Measurements from ENCODE around the gene MPRIP.
"Not testable (repeated sequence)": the region's sequence is repeated elsewhere in the genome, so short reads cannot be mapped to it uniquely, and the experiment has no call there.

The MPRIP gene

GRCh38 chr17:17014748-17015124, 27.5 kb upstream of the MPRIP start:
- FAIRE-seq: not testable (repeated sequence)

GRCh38 chr17:17015230-17015629, 27.0 kb upstream of the MPRIP start:
- no peak for FAIRE-seq

GRCh38 chr17:17016199-17017197, 25.8 kb upstream of the MPRIP start:
- not testable (repeated sequence) for FAIRE-seq

GRCh38 chr17:17017343-17018014, 24.8 kb upstream of the MPRIP start:
- FAIRE-seq: no peak

- no peak for FAIRE-seq
Observed at GRCh38 chr17:17018021-17018441, 24.2 kb upstream of the MPRIP start.

- no peak for FAIRE-seq
Observed at GRCh38 chr17:17018612-17019429, 23.4 kb upstream of the MPRIP start.

GRCh38 chr17:17019430-17019762, 22.9 kb upstream of the MPRIP start:
- no peak for FAIRE-seq

- no peak for FAIRE-seq
Observed at GRCh38 chr17:17019891-17020456, 22.3 kb upstream of the MPRIP start.

GRCh38 chr17:17020821-17021193, 21.4 kb upstream of the MPRIP start:
- FAIRE-seq: no peak

GRCh38 chr17:17021194-17021863, 20.9 kb upstream of the MPRIP start:
- FAIRE-seq: no peak

- no peak for FAIRE-seq
Observed at GRCh38 chr17:17022011-17022410, 20.2 kb upstream of the MPRIP start.

- no peak for FAIRE-seq
Observed at GRCh38 chr17:17022456-17022855, 19.8 kb upstream of the MPRIP start.

GRCh38 chr17:17024778-17025300, 17.4 kb upstream of the MPRIP start:
- no peak for FAIRE-seq

GRCh38 chr17:17025621-17026020, 16.6 kb upstream of the MPRIP start:
- no peak for FAIRE-seq

- no peak for FAIRE-seq
Observed at GRCh38 chr17:17026163-17026562, 16.1 kb upstream of the MPRIP start.

GRCh38 chr17:17027442-17028058, 14.7 kb upstream of the MPRIP start:
- FAIRE-seq: no peak

- no peak for FAIRE-seq
Observed at GRCh38 chr17:17028059-17028877, 14.0 kb upstream of the MPRIP start.

- FAIRE-seq: no peak
Observed at GRCh38 chr17:17028878-17029535, 13.2 kb upstream of the MPRIP start.

- FAIRE-seq: no peak
Observed at GRCh38 chr17:17029938-17030337, 12.3 kb upstream of the MPRIP start.
